Measurements from ENCODE around the gene RPS29. TPM values are rescaled to one million over a fixed set of nuclear protein-coding genes. Genes with fewer than 3 reads are reported as not detected.

The RPS29 gene
- total and polyA plus RNA-seq, 2 of the 13 experiments (the other 11 are each of a cell fraction or from before 2014, with no cell fraction given) = 4,303 to 8,215 TPM

GRCh38 chr14:49585803-49586672 lies at the start of gene RPS29 (continued):
- TF ChIP-seq PHF20 (CRISPR knock-in tag; IDR thresholded peaks at IDR 0.05) = peak; percentile 45
- TF ChIP-seq FOXA1 (IDR thresholded peaks at IDR 0.05) = no peak
- no peak for TF ChIP-seq FOXA1 (CRISPR knock-in tag; IDR thresholded peaks at IDR 0.05)
- TF ChIP-seq ZNF282 (IDR thresholded peaks at IDR 0.05; ENCODE audit: partially characterized antibody) = no peak
- no peak for TF ChIP-seq ZNF20 (CRISPR knock-in tag; IDR thresholded peaks at IDR 0.05)
- peak; percentile 45 for TF ChIP-seq KMT2A (CRISPR knock-in tag; IDR thresholded peaks at IDR 0.05)
- 0 out of 2 replicates have a peak, but pooled peaks have one; percentile 10 for TF ChIP-seq ZNF644 (CRISPR knock-in tag; IDR thresholded peaks at IDR 0.05; ENCODE audit: low read depth)
- TF ChIP-seq ZNF101 (CRISPR knock-in tag; IDR thresholded peaks at IDR 0.05; ENCODE audit: borderline replicate concordance, low read depth) = no peak
- no peak for TF ChIP-seq RAD51 (IDR thresholded peaks at IDR 0.05; ENCODE audit: borderline replicate concordance)
- TF ChIP-seq ATF6 (CRISPR knock-in tag; conservative IDR thresholded peaks at IDR 0.05) = no peak
- TF ChIP-seq HDAC2 (CRISPR knock-in tag; IDR thresholded peaks at IDR 0.05) = peak; percentile 65; the same call in 1 of the 2 replicates
- peak; percentile 28; the same call in 1 of the 2 replicates for TF ChIP-seq NR2C2 (CRISPR knock-in tag; IDR thresholded peaks at IDR 0.05; ENCODE audit: borderline replicate concordance)
- TF ChIP-seq ZNF598 (CRISPR knock-in tag; IDR thresholded peaks at IDR 0.05; ENCODE audit: borderline replicate concordance) = no peak; the same call in 1 of the 2 replicates
- TF ChIP-seq ZFP91 (CRISPR knock-in tag; IDR thresholded peaks at IDR 0.05; ENCODE audit: borderline replicate concordance) = peak; percentile 79; the same call in 1 of the 2 replicates
- no peak for TF ChIP-seq MAZ (IDR thresholded peaks at IDR 0.05; ENCODE audit: borderline replicate concordance, low read depth, low read length)
- TF ChIP-seq MAZ (CRISPR knock-in tag; IDR thresholded peaks at IDR 0.05; ENCODE audit: low read depth) = peak; percentile 70
- peak; percentile 14; the same call in 1 of the 2 replicates for TF ChIP-seq PATZ1 (CRISPR knock-in tag; IDR thresholded peaks at IDR 0.05)
- TF ChIP-seq PBX3 (CRISPR knock-in tag; IDR thresholded peaks at IDR 0.05; ENCODE audit: borderline replicate concordance) = 0 out of 2 replicates have a peak, but pooled peaks have one; percentile 64
- TF ChIP-seq FOXO4 (CRISPR knock-in tag; conservative IDR thresholded peaks at IDR 0.05) = no peak
- TF ChIP-seq DPF2 (CRISPR knock-in tag; IDR thresholded peaks at IDR 0.05; ENCODE audit: borderline replicate concordance, low read depth) = no peak
